ENCODE data around the gene PTCH1. TPM values are rescaled to one million over a fixed set of nuclear protein-coding genes. Genes with fewer than 3 reads are reported as not detected.

Gene PTCH1
- polyA plus RNA-seq, 3 donors, result not detected

GRCh38 chr9:95413793-95414192 lies 103.0 kb downstream of the PTCH1 start:
- TF ChIP-seq CTCF (IDR thresholded peaks at IDR 0.05), result no peak
- H3K36me3 ChIP-seq (replicated peaks in 1 of 2; ENCODE audit: control insufficient read depth in 1 of 2, insufficient read depth in 2 of 2, low read length in 2 of 2), result no peaks in the 10 kb centered on the region
- Mint-ChIP-seq H3K4me1 (peaks cover 18% of the 10 kb centered on the region), H3K4me3 (no peak overlapping the region), H3K9me3 (peaks cover 0 to 8% (median 3%) of the 10 kb centered on the region in 7 donors), H3K27ac (no peak overlapping the region), H3K27me3 (ENCODE audit: low read depth in 3 of 3) (peaks cover 0 to 25% (median 7%) of the 10 kb centered on the region in 3 donors), H3K36me3 (no peaks in the 10 kb centered on the region)
- WGBS (ENCODE audit: insufficient coverage), result 100% methylated on average over 1 of the region's 2 CpGs
- H3K4me3 ChIP-seq (replicated peaks in 1 of 3; ENCODE audit: low read depth in 2 of 3, low read length in 3 of 3), result no peak overlapping the region
- intact Hi-C loops (cut with micrococcal nuclease), result no loop called here
- H3K4me1 ChIP-seq (ENCODE audit: control insufficient read depth in 1 of 2, insufficient read depth in 2 of 2, low read length in 2 of 2), result peaks cover 15 to 17% of the 10 kb centered on the region in 2 donors
- H3K27me3 ChIP-seq (ENCODE audit: control insufficient read depth in 2 of 2, insufficient read depth in 2 of 2, low read length in 2 of 2), result no peaks in the 10 kb centered on the region
- H4K20me1 ChIP-seq (ENCODE audit: insufficient read depth, low read length), result no peaks in the 10 kb centered on the region
- DNase-seq, result no peak
- H3K9me3 ChIP-seq (replicated peaks in 1 of 2; ENCODE audit: control insufficient read depth in 1 of 2, insufficient read depth in 1 of 2, low read length in 2 of 2), result no peaks in the 10 kb centered on the region
- no peaks in the 10 kb centered on the region for H3K79me2 ChIP-seq (ENCODE audit: insufficient read depth, low read length)
- no peak overlapping the region for H3K9ac ChIP-seq (ENCODE audit: insufficient read depth, low read length, poor library complexity, severe bottlenecking)
- no peak overlapping the region for H2AFZ ChIP-seq (ENCODE audit: insufficient read depth, low read depth, low read length, poor library complexity, severe bottlenecking)
- no peak overlapping the region for H3K4me2 ChIP-seq (replicated peaks; ENCODE audit: extremely low read depth, low read length, poor library complexity, severe bottlenecking)
- no peak overlapping the region for H3K27ac ChIP-seq (ENCODE audit: low read depth in 1 of 2, low read length in 2 of 2)

- Mint-ChIP-seq H3K36me3 (no peaks in the 10 kb centered on the region), H3K27ac (no peak overlapping the region), H3K9me3 (peaks cover 0 to 8% (median 0%) of the 10 kb centered on the region in 7 donors), H3K27me3 (ENCODE audit: low read depth in 3 of 3) (peaks cover 0 to 16% (median 11%) of the 10 kb centered on the region in 3 donors), H3K4me1 (peaks cover 32% of the 10 kb centered on the region), H3K4me3 (no peak overlapping the region)
- H2AFZ ChIP-seq (ENCODE audit: insufficient read depth, low read depth, low read length, poor library complexity, severe bottlenecking), result no peak overlapping the region
- no peak for DNase-seq
- no peaks in the 10 kb centered on the region for H4K20me1 ChIP-seq (ENCODE audit: insufficient read depth, low read length)
- H3K27ac ChIP-seq (ENCODE audit: low read depth in 1 of 2, low read length in 2 of 2), result no peak overlapping the region
- 97% methylated on average over 20 of the region's 23 CpGs for WGBS (ENCODE audit: insufficient coverage)
- H3K79me2 ChIP-seq (ENCODE audit: insufficient read depth, low read length), result no peaks in the 10 kb centered on the region
- no peaks in the 10 kb centered on the region for H3K9me3 ChIP-seq (replicated peaks in 1 of 2; ENCODE audit: control insufficient read depth in 1 of 2, insufficient read depth in 1 of 2, low read length in 2 of 2)
- no peak for TF ChIP-seq CTCF (IDR thresholded peaks at IDR 0.05)
- H3K9ac ChIP-seq (ENCODE audit: insufficient read depth, low read length, poor library complexity, severe bottlenecking), result no peak overlapping the region
- H3K36me3 ChIP-seq (replicated peaks in 1 of 2; ENCODE audit: control insufficient read depth in 1 of 2, insufficient read depth in 2 of 2, low read length in 2 of 2), result no peaks in the 10 kb centered on the region
- no peaks in the 10 kb centered on the region for H3K27me3 ChIP-seq (ENCODE audit: control insufficient read depth in 2 of 2, insufficient read depth in 2 of 2, low read length in 2 of 2)
- no peak overlapping the region for H3K4me3 ChIP-seq (replicated peaks in 1 of 3; ENCODE audit: low read depth in 2 of 3, low read length in 3 of 3)
- peaks cover 18 to 23% of the 10 kb centered on the region in 2 donors for H3K4me1 ChIP-seq (ENCODE audit: control insufficient read depth in 1 of 2, insufficient read depth in 2 of 2, low read length in 2 of 2)
- no peak overlapping the region for H3K4me2 ChIP-seq (replicated peaks; ENCODE audit: extremely low read depth, low read length, poor library complexity, severe bottlenecking)
- intact Hi-C loops (cut with micrococcal nuclease), result no loop called here
These were observed 105.5 kb downstream of the PTCH1 start for GRCh38 chr9:95411054-95411892.

Measured in CD14-positive monocyte (primary cell).